ENCODE measurements around the gene NCOA6. TPM values are rescaled to one million over a fixed set of nuclear protein-coding genes. Genes with fewer than 3 reads are reported as not detected.
"Not testable (repeated sequence)": the region's sequence is repeated elsewhere in the genome, so short reads cannot be mapped to it uniquely, and the experiment has no call there.

Gene NCOA6
- total RNA-seq, 1 donor from 2014 or later: 20.1 TPM

DNA sequence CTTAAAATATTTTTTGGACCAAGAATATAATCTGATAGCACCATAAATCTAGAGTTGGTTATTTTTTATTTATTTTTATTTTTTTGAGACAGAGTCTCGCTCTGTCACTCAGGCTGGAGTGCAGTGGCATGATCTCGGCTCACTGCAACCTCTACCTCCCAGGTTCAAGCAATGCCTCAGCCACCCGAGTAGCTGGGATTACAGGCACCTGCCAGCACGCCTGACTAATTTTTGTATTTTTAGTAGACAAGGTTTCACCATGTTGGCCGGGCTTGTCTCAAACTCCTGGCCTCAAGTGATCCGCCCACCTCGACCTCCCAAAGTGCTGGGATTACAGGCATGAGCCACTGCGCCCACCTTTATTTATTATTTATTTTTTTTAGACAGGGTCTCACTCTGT, 45.2 kb downstream of the NCOA6 start:
- not testable (repeated sequence) for DNase-seq (ENCODE audit: extremely low read depth, low read depth, low spot score)

DNA sequence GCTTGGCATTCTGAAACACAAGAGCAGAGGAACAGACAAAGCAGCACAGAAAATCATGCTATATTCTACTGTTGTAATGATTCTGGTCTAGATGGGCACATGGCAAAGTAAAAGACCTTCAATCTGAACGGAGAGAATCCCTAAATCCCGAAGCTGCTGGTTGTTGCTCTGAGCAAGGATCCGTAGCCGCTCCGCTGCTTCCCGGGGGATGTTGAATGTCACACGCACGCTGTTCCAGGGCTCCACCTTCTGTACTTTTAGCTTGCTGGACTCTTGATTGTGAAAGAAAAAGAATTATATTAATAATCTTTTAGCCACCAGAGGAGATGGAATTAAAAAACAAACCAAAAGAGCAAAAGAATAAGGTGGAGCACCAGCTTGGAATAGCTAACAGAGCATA, 49.3 kb downstream of the NCOA6 start:
- DNase-seq (ENCODE audit: extremely low read depth, low read depth, low spot score): no peak

DNA sequence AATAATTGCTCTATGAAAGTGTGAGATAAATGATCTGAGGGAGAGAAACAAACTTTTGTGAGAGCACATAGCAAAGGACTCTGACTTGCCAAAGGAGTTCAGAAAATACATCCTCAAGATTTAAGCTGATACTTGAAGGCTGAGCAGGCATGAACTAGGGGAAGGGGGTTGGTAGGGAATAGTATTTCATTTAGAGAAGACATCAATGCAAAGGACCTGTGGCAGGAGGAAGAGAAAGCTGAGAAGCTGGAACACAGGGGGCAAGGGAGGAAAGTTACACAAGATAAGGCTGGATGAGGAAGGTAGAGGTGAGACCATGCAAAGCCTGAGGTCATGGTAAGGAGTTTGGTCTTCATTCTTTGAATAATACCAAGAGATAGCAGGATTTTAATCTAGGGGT, 50.6 kb downstream of the NCOA6 start:
- no peak for DNase-seq (ENCODE audit: extremely low read depth, low read depth, low spot score)

DNA sequence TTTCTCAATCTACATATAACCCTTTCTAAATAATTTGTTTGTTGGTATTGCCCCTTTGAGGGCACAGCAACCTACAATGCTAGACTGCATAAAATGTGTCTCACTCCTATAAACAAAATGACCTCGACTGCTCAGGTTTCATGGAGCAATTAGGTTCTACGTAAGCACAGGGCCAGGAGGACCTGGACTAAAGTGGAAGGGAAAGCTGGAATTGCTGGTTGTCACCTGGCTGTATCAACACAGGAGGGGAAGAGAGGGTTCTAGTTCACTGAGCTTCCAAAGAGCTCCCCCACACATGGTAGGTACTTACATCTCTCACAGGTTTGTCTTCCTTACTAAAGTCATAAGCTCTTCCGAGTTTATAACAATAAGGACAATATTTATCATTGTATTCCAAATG, 51.0 kb downstream of the NCOA6 start:
- no peak for DNase-seq (ENCODE audit: extremely low read depth, low read depth, low spot score)

DNA sequence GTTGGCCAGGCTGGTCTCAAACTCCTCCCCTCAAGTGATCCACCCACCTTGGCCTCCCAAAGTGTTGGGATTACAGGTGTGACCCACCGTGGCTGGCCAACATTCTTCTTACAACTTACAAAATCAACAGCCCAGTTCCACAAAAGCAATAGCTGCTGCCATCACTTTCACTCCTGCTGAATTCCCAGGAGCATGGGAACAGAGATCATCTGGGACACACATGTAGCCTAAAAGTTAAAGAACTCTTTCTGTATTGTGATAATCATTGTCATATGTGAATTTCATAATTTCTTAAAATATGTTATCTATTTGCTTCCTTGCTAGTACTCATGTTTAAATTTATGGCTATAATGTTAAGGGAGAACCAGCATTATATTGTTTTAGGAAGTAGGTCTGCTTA, 51.7 kb downstream of the NCOA6 start:
- no peak for DNase-seq (ENCODE audit: extremely low read depth, low read depth, low spot score)

DNA sequence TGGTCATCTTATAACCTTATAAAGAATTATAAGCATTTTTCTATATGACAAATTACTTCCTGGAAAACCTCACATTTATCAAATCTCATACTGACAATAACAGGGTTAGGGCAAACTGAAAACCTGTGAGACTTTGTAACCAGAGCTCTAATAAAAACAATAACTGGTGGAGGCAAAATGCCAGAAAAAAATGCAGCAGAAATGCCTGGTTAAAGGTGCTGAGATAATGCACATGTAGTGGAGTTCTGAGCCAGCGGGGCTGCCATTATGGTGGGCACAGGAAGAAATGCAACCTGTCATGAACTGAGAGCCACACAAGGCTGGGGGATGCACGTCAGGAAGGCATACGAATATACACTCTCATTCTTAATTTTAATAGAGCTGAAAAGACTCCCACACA, 53.0 kb downstream of the NCOA6 start:
- no peak for DNase-seq (ENCODE audit: extremely low read depth, low read depth, low spot score)

DNA sequence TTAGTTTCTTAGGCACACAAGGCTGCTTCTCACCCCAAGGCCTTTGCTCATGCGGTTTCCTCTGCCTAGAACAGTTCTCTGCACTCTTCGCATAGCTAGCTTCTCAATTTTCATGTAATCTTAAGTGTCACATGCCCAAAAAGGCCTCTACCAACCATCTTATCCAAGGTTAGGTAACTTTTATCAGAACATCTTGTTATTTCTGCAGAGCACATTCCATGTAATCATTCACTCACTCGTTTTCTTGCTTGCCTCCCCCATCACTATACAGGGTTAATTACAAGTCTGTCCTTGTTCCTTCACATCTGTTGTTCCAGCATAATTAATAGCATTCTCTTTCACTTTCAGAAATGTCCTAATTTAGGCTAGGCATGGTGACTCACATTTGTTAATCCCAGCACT, 53.8 kb downstream of the NCOA6 start:
- no peak for DNase-seq (ENCODE audit: extremely low read depth, low read depth, low spot score)

DNA sequence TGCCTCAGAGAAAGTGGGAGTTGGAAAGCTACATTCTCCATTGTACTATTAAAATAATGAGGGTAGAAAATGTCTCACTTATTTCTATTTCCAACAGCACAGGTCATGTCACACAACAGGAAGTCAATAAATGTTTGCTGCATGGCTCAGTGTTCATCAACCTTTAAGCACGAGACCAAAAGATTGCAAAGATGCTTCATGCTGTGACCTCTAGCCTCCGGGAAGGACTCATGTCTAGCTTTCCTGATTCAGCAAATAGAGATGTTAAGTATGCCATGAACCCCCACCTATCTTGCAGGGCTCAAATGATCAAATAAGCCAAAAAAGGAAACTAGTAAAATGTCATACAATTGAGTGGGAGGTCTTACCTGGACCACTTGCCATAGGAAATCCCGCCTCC, 57.4 kb downstream of the NCOA6 start:
- no peak for DNase-seq (ENCODE audit: extremely low read depth, low read depth, low spot score)

DNA sequence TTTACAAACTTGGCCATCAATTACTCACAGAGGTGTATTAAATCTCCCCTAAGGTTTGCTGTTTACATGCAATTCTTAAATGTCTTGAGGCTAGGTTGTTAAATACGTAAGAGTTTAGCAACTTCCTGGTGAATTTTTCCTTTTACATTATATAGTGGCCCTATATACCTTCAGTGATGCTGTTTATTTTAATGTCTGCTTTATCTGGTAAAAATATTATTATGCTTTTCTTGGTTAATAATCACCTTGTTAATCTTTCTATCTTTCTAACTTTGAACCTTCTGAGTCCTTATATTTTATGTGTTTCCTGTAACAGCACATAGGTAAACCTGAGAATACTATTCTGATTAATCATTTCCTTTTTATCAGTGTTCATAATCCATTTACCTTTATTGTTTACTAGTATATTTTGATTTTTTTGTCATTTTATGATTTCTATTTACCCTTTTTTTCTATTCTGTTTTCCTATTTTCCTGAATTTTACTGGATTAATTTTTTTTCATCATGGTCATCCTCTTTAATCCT, 63.4 kb downstream of the NCOA6 start:
- DNase-seq (ENCODE audit: extremely low read depth, low read depth, low spot score): no peak

DNA sequence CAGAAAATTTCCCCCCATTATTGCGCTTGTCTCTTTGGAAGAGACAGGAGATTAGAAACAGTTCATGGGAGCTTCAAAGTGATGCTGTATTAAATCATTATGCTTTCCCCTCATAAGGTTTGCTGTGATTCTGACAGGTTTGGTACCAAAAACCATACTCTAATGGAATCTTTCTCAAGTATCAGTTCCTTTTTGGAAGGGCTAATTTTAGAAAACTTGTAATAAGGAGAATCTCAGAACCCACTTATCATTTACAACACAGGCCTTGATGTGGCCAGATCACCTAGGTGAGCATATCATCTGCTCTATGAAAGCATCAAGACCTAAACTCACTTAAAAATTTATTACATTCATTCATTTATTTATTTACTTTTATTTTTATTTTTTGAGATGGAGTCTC, 70.1 kb downstream of the NCOA6 start:
- no peak for DNase-seq (ENCODE audit: extremely low read depth, low read depth, low spot score)

DNA sequence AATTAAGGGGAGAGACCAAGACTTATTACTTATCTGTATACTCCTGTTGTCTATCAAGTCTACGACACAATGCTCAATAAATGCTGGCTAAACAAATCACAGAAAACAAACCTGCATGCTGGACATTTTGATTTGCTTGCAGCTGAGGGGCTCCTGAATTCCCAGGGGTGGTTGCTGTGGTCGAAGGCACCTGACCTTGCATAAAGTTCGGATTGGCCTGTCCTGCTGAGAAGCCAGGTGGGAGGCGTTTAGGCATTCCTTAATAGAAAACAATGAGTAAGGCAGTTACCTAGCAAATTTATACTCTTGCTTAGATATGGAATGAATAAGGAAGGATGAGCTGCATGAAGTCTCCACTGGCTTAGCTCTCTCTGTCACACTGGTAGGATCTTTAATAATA, 70.8 kb downstream of the NCOA6 start:
- DNase-seq (ENCODE audit: extremely low read depth, low read depth, low spot score): no peak

DNA sequence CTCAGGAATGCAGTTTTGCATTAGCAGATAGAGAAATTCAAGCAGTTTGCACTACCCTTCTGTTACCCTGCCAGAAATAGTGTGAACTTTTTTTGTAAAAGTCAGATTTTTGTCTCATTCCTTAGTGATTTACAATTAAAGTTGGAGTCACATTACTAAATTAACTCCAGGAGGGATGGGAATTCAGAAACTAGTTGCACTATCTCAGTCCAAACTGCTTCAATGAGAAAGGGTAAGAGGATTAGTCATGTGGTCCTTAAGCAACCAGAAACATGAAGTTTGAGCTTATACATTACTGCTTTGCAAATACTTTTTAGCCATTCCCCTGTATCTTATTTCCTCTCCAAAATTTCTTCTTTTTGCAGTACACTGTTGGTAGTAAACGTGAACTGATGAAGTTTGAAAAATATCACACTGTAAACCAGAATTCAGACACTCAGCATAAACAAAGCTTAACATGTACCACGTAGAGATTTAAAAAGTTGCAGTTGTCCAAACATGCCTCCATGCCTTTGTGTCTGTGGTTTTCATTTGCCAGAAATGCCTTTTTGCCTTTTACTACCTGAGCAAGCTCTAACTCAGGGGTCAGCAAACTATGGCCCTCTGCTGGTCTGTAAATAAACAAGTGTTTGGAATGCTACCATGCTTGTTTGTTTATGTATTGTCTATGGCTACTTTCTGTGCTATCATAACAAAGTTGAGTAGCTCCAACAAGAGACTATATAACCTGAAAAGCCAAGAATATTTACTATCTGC, 71.6 kb downstream of the NCOA6 start:
- no peak for DNase-seq (ENCODE audit: extremely low read depth, low read depth, low spot score)

DNA sequence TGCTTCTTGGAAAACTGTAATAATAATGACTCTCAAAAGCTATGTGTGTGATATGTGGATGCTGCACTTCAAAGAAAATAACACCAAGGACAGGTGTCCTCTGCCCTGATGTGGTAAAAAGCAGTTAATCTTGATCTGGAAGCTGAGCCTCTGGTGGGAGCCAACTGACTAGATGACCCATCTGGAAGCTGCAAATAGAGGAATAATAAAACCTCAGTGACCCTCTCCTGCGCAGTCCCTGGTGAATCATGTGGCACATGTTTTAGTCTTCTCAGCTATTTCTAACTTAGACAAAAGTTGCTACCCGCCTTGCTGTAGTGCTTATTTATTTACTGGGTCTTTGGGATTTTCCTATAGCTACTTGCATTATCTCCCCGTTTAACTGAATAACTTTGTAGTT, 74.0 kb downstream of the NCOA6 start:
- DNase-seq (ENCODE audit: extremely low read depth, low read depth, low spot score): no peak

DNA sequence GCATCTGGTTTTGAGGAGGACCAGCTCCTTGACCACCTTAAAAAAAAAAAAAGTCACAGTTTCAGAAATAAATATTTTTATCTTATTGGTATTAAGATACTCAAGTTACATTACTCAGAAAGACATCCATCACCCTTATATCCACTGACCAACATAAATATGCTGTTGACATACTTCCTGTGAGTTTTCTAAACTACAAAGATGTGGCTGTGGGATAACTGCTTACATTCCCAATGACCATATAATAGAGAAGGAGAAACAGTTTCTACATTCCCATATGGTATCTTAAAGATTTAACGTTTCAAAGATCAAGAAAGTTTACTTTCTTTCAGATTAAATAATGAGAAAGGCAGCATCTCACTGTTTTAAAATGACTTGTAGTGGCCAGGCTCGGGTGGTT, 75.0 kb downstream of the NCOA6 start:
- DNase-seq (ENCODE audit: extremely low read depth, low read depth, low spot score): no peak

DNA sequence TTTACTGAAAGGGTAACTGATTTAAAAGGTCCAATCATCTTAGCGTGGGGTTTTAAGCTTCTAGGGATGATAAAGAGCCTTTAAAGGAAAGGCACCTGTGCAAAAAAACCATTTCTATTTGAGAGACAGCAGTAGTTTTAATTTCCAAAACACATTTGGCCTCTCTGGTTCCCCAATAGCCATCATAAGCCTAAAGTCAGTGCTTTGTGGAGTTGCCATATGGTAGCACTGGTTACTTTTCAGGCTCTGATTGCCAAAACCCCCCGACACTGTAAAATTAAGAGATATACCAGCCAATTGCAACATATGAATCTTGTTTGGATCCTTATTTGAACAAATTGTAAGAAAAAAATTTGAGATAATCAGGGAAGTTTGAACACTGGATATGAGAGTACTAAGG, 76.7 kb downstream of the NCOA6 start:
- no peak for DNase-seq (ENCODE audit: extremely low read depth, low read depth, low spot score)

DNA sequence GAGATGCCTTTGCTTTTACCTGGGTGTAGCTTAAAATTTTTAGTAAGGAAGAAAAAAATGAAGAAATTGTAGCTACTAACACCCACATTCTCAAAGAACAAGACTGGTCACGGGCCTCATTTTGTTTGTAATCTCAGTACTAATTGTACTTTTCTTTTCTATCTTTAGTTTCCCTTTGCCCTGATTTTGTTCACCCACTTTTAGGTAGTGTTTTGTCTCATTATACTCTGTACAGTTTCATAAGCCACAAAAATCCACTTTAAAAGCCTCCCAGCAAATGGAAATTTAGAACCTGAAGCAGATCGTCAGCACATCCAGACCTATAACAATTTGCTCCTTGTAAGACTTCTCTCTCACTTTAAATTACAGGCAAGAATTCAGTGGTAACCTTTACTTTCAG, 78.0 kb downstream of the NCOA6 start:
- DNase-seq (ENCODE audit: extremely low read depth, low read depth, low spot score): no peak

DNA sequence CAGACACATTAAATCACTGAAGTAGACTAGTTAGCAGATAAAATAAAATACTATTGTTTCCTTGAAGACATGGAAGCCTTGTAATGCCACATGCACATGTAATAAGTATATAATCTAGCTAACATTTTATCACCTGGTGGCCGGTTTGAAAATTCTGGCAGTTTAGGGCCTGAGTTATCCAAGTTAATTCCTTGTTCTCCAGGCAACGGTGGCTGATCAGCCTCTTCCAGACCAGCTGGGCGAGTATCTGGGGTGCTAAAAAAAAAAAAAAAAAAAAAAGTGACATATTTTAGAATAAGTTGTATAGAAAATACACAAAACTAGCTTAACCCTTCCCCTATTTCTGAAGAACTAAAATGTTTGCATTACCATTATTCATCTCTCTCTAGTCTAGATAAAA, 78.8 kb downstream of the NCOA6 start:
- no peak for DNase-seq (ENCODE audit: extremely low read depth, low read depth, low spot score)

DNA sequence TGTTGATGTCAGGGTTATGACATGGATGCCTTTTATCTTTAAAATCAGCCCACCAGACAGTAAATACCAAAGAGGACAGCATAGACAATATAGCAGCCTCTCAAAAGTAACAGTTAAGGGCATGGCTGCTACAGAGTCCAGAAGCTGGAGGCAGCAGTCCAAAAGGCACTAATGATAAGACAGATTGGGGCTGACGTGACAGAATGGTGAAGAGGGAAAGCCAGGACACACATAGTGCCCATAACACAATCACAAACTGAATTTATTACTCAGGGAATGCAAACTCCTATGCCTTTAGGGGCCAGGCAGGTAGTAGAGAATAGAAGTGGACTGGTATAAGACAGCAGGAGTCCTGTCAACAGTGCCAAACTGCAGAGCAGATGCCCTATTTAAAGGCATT, 80.6 kb downstream of the NCOA6 start:
- DNase-seq (ENCODE audit: extremely low read depth, low read depth, low spot score): no peak

DNA sequence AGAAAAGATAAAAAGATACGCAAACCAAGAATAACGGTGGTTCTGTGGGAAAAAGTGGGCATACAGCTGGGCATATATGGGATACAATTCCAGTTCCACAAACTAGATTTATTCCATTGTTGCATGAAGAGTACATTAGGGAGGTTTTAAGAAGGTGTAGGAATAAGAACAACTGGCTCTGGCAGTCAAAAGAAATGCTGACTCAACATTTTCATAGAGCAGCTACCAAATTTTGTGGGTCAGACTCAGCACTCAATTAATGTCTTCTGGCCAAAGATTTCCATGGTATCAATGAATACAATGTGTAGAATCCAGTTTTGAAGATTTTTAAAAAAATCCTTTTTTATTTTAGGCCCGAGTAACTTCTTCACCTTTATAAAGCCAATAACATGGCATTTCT, 81.1 kb downstream of the NCOA6 start:
- DNase-seq (ENCODE audit: extremely low read depth, low read depth, low spot score): no peak

DNA sequence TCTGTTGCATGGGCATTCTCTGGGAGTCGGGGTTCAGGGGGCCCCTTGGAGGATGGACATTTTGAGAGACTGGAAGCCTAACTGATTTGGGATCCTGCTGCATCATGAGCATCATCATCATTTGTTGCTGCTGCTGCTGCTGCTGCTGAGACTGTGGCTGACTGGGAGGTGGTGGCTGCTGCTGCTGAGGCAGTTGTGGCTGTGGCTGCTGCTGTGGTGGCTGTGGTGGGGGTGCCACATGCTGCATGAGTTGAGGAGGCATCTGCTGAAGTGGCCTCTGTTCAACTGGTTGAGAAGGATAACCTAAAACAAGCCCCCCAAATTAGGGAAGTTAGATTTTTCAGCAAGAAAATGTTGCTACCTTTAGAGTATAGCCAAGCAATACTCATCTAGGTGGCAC, 82.4 kb downstream of the NCOA6 start:
- no peak for DNase-seq (ENCODE audit: extremely low read depth, low read depth, low spot score)

DNA sequence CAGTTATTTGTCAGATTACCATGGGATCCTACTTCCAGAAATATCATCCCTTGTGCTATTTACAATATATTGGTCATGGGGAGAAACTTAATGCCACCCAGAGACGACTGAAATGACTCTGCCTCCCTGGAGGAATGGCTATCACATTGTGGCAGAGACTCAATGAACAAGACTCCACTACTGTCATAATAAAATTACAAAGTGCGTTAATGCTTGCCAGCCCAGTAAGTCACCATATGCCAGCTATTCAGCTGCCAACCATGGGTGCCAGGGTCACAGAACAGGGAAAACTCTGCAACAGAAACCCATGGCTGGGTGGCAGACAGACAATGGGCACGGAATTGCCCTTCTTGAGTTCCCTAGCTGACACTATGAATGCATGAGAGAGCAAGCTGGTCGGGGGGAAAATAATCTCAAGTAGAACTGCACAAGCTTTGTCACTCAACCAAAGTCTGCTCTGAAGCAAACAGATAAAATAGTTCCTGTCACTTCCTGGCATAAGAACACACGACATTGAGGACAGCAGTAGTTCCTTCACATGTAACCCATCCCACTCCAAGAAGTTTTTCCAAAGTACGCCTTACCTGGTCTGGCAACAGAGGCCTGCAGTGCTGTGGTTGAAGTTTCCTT, 89.2 kb downstream of the NCOA6 start:
- DNase-seq (ENCODE audit: extremely low read depth, low read depth, low spot score): no peak

DNA sequence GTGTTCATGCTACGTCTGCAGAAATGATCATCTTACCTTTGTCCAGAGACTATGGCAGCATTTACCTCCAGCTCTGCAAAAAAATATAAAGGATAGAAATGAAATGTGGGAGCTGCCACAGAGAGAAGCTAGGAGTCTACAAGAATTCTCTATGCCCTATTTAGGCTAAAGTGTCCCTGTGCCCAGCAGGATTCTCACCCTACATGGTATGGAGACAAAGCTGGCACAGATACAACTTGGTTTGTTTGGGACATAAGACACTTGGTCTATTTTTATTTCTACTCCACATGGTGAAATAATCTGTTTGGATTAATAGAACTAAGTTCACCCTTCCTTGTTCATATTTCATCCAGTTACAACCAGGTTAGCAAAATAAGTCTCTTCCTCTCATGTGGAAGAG, 92.9 kb downstream of the NCOA6 start:
- DNase-seq (ENCODE audit: extremely low read depth, low read depth, low spot score): no peak

DNA sequence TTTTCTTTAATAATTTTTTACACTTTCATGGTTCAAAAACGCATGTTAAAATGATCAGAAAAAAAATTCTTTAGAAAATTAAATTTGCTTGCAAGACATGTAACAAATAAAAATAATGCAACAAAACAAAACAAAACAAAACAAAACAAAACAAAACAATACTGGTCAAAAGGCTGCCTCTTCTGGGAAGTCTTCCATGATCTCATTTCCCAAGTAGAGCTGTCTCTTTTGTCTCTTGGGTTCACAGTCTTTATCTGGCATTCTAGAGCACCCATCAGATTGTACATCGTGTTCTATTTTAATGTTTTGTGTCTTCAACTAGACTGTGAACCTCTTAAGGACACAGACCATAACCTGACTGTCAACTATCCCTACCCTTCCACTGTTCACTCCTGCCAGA, 96.0 kb downstream of the NCOA6 start:
- no peak for DNase-seq (ENCODE audit: extremely low read depth, low read depth, low spot score)

Measured in glomerular endothelial cell (primary cell).